Nasal cavity respiratory epithelium epithelial cell of viscerocranial mucosa (primary cell): Measurements from ENCODE around the gene CAMKK2. TPM values are rescaled to one million over a fixed set of nuclear protein-coding genes. Genes with fewer than 3 reads are reported as not detected.

Source experiments
- total RNA-seq: library from RNA; depleted of rRNA; stranded (reverse); fragments of >200 nt; gene quantifications from 2 replicates; pipeline ENCODE4 v1.2.3, GENCODE V29; 2014

CAMKK2 gene
- total RNA-seq = 11.6 and 34.5 TPM in 2 replicates

GRCh38 chr12:121296618-121297434, at the start of gene CAMKK2:
Gene CAMKK2, minus strand, starts transcription at chr12:121296709. Its CDS starts 22,183 bp downstream, at chr12:121274526.

GRCh38 chr12:121209624-121210572, 86.6 kb downstream of the CAMKK2 start, which contains the start of gene P2RX4:
Gene P2RX4, plus strand, starts transcription at chr12:121210129. Its CDS starts 36 bp downstream, at chr12:121210165.

Other genes starting within 250 kb of the CAMKK2 start
- under 0.01 and 2.1 TPM in 2 replicates for gene P2RX7, start 163.8 kb downstream of the CAMKK2 start, total RNA-seq
- 11.6 and 26.1 TPM in 2 replicates for gene P2RX4, start 86.6 kb downstream of the CAMKK2 start, total RNA-seq
- gene ANAPC5, start 55.7 kb upstream of the CAMKK2 start, total RNA-seq = 103 and 116 TPM in 2 replicates
- gene RNF34, start 103.4 kb upstream of the CAMKK2 start, total RNA-seq = 69.0 and 70.8 TPM in 2 replicates